Measurements from ENCODE around the gene TSHR. TPM values are rescaled to one million over a fixed set of nuclear protein-coding genes. Genes with fewer than 3 reads are reported as not detected.
"Not testable (repeated sequence)": the region's sequence is repeated elsewhere in the genome, so short reads cannot be mapped to it uniquely, and the experiment has no call there.

Gene TSHR
- total and polyA plus RNA-seq, 9 donors, result 0.15 to 0.41 (median 0.23) TPM; not detected in 6

GRCh38 chr14:81018684-81019083, 63.3 kb downstream of the TSHR start:
- 48 to 52% (median 48%) methylated on average over 1 of the region's 1 CpG for WGBS, 3 donors
- Histone ChIP-seq H3K36me3 (no peaks in the 10 kb centered on the region), H3K4me1 (ENCODE audit: insufficient read depth) (no peaks in the 10 kb centered on the region), H3K27me3 (no peaks in the 10 kb centered on the region), H3K4me3 (no peak overlapping the region), H3K9me3 (no peaks in the 10 kb centered on the region), H3K27ac (no peak overlapping the region)
- intact Hi-C loops (cut with DNase I), result no loop called here
- no peak for DNase-seq
- TF ChIP-seq CTCF (IDR thresholded peaks at IDR 0.05) (no peak), POLR2A (IDR thresholded peaks at IDR 0.05) (no peak), EP300 (IDR thresholded peaks at IDR 0.05) (no peak)

DNA sequence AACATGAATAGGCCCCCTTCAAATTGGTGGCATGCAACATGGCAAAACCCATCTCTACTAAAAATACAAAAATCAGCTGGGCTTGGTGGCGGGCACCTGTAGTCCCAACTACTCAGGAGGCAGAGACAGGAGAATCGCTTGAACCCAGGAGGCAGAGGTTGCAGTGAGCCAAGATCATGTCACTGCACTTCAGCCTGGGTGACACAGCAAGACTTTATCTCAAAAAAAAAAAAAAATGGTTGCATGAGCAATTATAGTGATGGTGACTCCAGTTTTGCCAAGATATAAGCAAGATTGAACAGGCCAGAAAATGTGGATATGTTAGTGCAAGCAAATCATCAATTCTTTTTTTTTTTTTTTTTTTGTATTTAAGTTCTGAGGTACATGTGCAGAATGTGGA, 63.7 kb downstream of the TSHR start:
- WGBS, 3 donors, result 91 to 96% (median 92%) methylated on average over 2 of the region's 2 CpGs
- intact Hi-C loops (cut with DNase I); H3K9me3 ChIP-seq; H3K4me3 ChIP-seq; DNase-seq; H3K36me3 ChIP-seq; H3K27ac ChIP-seq; H3K4me1 ChIP-seq (ENCODE audit: insufficient read depth); H3K27me3 ChIP-seq: not testable (repeated sequence)

DNA sequence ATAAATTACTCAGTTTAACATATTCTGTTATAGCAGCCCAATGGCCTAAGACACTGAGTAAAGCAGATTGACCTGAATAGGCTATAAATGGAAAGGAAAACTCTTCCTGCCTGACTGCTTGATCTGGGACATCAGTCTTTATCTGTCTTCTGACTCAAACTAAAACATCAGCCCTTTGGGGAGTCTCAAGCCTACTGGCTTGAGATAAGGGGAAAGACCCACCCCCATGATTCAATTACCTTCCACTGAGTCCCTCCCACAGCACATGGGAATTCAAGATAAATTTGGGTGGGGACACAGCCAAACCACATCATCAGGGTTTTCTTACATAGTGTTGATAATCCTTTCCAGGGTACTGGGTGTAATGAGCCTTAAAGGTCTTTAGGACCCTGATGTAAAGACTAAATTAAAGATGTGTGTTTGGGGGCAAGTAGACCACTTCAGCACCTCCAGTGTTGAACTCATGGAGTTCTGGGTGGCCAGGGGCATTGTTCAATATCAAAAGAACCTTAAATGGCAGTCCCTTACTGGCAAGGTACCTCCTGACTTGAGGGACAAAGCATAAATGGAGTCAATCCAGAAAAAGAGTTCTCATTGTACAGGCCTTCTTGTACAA, 67.8 kb downstream of the TSHR start:
- intact Hi-C loops (cut with DNase I), result no loop called here
- no peak for DNase-seq

GRCh38 chr14:81028461-81028860, 73.0 kb downstream of the TSHR start:
- Histone ChIP-seq H3K27me3 (no peaks in the 10 kb centered on the region), H3K4me3 (no peak overlapping the region), H3K4me1 (ENCODE audit: insufficient read depth) (no peaks in the 10 kb centered on the region), H3K36me3 (no peaks in the 10 kb centered on the region), H3K27ac (no peak overlapping the region), H3K9me3 (no peaks in the 10 kb centered on the region)
- no peak for DNase-seq
- intact Hi-C loops (cut with DNase I), result no loop called here
- 94 to 98% (median 97%) methylated on average over 1 of the region's 1 CpG for WGBS, 3 donors
- TF ChIP-seq POLR2A (IDR thresholded peaks at IDR 0.05) (no peak), EP300 (IDR thresholded peaks at IDR 0.05) (no peak), CTCF (IDR thresholded peaks at IDR 0.05) (no peak)

More for the DNA sequence above, 67.8 kb downstream of the TSHR start:
- Histone ChIP-seq H3K27ac (no peak overlapping the region), H3K4me1 (ENCODE audit: insufficient read depth) (no peaks in the 10 kb centered on the region), H3K36me3 (no peaks in the 10 kb centered on the region), H3K27me3 (no peaks in the 10 kb centered on the region), H3K9me3 (no peaks in the 10 kb centered on the region), H3K4me3 (no peak overlapping the region)
- TF ChIP-seq EP300 (IDR thresholded peaks at IDR 0.05), result no peak
- TF ChIP-seq CTCF (IDR thresholded peaks at IDR 0.05), result no peak
- no peak for TF ChIP-seq POLR2A (IDR thresholded peaks at IDR 0.05)

DNA sequence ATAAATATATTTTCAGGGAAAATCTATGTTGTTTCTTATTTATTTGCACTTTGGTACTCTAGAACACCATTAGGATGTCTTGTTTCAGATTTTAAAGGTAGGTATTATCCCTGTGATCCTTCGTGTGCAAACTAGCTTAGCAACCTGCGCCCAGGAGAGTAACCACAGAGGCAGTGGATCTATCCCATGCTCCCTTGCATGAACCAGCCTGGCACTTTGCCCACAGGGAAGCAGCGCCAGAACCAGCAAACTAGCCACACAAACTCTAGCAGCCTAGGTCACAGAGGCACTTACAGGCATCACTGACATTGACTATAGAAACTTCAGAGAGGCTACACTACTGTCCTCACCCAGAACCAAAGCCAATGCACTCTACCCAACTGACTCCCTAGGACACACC, 76.1 kb downstream of the TSHR start:
- H3K27me3 ChIP-seq, result no peaks in the 10 kb centered on the region
- H3K36me3 ChIP-seq, result no peaks in the 10 kb centered on the region
- DNase-seq, result no peak
- H3K27ac ChIP-seq, result no peak overlapping the region
- TF ChIP-seq POLR2A (IDR thresholded peaks at IDR 0.05), result no peak
- no peaks in the 10 kb centered on the region for H3K4me1 ChIP-seq (ENCODE audit: insufficient read depth)
- WGBS, 3 donors, result 56 to 82% (median 76%) methylated on average over 3 of the region's 3 CpGs
- no peak overlapping the region for H3K4me3 ChIP-seq
- no peaks in the 10 kb centered on the region for H3K9me3 ChIP-seq
- intact Hi-C loops (cut with DNase I), result no loop called here
